ENCODE results near the gene ISL1. TPM values are rescaled to one million over a fixed set of nuclear protein-coding genes. Genes with fewer than 3 reads are reported as not detected.

ISL1 gene
- total and polyA plus RNA-seq, 2 of the 8 experiments (the other 6 are each of a cell fraction or from before 2014, with no cell fraction given), result 0.05 to 0.19 TPM

- H3K23me2 ChIP-seq (ENCODE audit: low read depth, low read length), result peaks cover 3% of the 10 kb centered on the region; the same call in 1 of the 2 replicates
- H2BK15ac ChIP-seq (ENCODE audit: low read length), result no peak overlapping the region
- no peak overlapping the region for H4K8ac ChIP-seq (ENCODE audit: extremely low read depth, insufficient read depth, low read length)
- no peak overlapping the region for H2BK20ac ChIP-seq (ENCODE audit: low read length)
- POLR2A ChIA-PET (ENCODE audit: partially characterized antibody), result no interaction called here
- no peak overlapping the region for H2BK120ac ChIP-seq (replicated peaks; ENCODE audit: low read depth, low read length)
- peaks cover 0 to 4% of the 10 kb centered on the region in 2 experiments for H4K20me1 ChIP-seq (replicated peaks in 1 of 2; ENCODE audit: control insufficient read depth in 1 of 2, insufficient read depth in 2 of 2, low read length in 2 of 2)
- no peak overlapping the region for H4K5ac ChIP-seq (ENCODE audit: insufficient read length, low read depth, low read length)
- H3K9ac ChIP-seq (replicated peaks in 1 of 4; ENCODE audit: extremely low read depth in 1 of 4, low read depth in 3 of 4, low read length in 3 of 4), result no peak overlapping the region
- H3K4me2 ChIP-seq (ENCODE audit: insufficient read depth in 1 of 2, low read depth in 2 of 2, low read length in 2 of 2), result no peak overlapping the region
- 95% methylated on average over 1 of the region's 1 CpG; no CpG with 5 or more reads in 1 of the 2 experiments for WGBS, 2 experiments (ENCODE audit: extremely low coverage in 1 of 2, insufficient coverage in 1 of 2, insufficient read length in 1 of 2, insufficient replicate concordance in 2 of 2, low coverage in 1 of 2, low lambda C conversion rate in 2 of 2, missing lambda C conversion rate in 1 of 2)
- H3K14ac ChIP-seq (ENCODE audit: insufficient read length), result no peak overlapping the region
- no peak overlapping the region for H3K56ac ChIP-seq (replicated peaks; ENCODE audit: insufficient read length, low read depth, low read length)
- no peak overlapping the region for H2BK5ac ChIP-seq (ENCODE audit: low read depth, low read length)
- H3K4me3 ChIP-seq (ENCODE audit: extremely low read depth in 1 of 4, insufficient read depth in 2 of 4, low read depth in 3 of 4, low read length in 4 of 4), result no peak overlapping the region
- DNase-seq (ENCODE audit: low read depth in 1 of 2, low spot score in 2 of 2) (no peak), FAIRE-seq (no peak)
- no peak overlapping the region for H2AK5ac ChIP-seq (ENCODE audit: low read depth, low read length)
- H2AFZ ChIP-seq (ENCODE audit: low read length), result no peak overlapping the region
- H3K36me3 ChIP-seq (ENCODE audit: control insufficient read depth in 2 of 4, insufficient read depth in 4 of 4, low read length in 3 of 4), result no peaks in the 10 kb centered on the region
- no peak overlapping the region for H3K23ac ChIP-seq (ENCODE audit: insufficient read length)
- H3K79me1 ChIP-seq (ENCODE audit: low read depth, low read length), result no peaks in the 10 kb centered on the region
- H3K4me1 ChIP-seq (replicated peaks in 1 of 4; ENCODE audit: control insufficient read depth in 3 of 4, insufficient read depth in 4 of 4, low read length in 3 of 4), result peaks cover 0 to 8% (median 0%) of the 10 kb centered on the region in 4 experiments; a peak in 2 of 7 replicates
- H3K27ac ChIP-seq (ENCODE audit: low read depth, low read length), result no peak overlapping the region
- no peak overlapping the region for H2BK12ac ChIP-seq (ENCODE audit: low read depth, low read length)
- H3K9me3 ChIP-seq (ENCODE audit: insufficient read depth in 2 of 2, low read depth in 1 of 2, low read length in 1 of 2), result no peaks in the 10 kb centered on the region
- no peak overlapping the region for H3K4ac ChIP-seq (replicated peaks; ENCODE audit: insufficient read length, low read depth, low read length)
- H4K91ac ChIP-seq (replicated peaks; ENCODE audit: insufficient read length, low read length), result no peak overlapping the region
- H3K79me2 ChIP-seq (ENCODE audit: control insufficient read depth in 1 of 2, insufficient read depth in 2 of 2, low read length in 2 of 2), result no peaks in the 10 kb centered on the region
- H3K27me3 ChIP-seq (replicated peaks in 1 of 4; ENCODE audit: control insufficient read depth in 3 of 4, extremely low read depth in 1 of 4, insufficient read depth in 3 of 4, low read length in 3 of 4), result peaks cover 10 to 22% (median 15%) of the 10 kb centered on the region in 4 experiments
- CTCF ChIA-PET (ENCODE audit: partially characterized antibody), result interaction anchor here (1.0 kb wide), 1 partner anchor 10 kb away, joined by 3 read pairs; no protein-coding TSS in a partner anchor
- no peak overlapping the region for H3K18ac ChIP-seq (ENCODE audit: extremely low read depth, low read length)
- no peak for TF ChIP-seq MAX (IDR thresholded peaks at IDR 0.05)
- no peak for TF ChIP-seq TBP (IDR thresholded peaks at IDR 0.05; ENCODE audit: low read depth, low read length)
Measured at GRCh38 chr5:51404255-51404654, 21.0 kb downstream of the ISL1 start.

Data from H1 (cell line).